Hindlimb muscle (tissue), 1 donor: ENCODE measurements around the gene ZC3H12A. TPM values are rescaled to one million over a fixed set of nuclear protein-coding genes. Genes with fewer than 3 reads are reported as not detected.

Experiments used
- DNase-seq: peaks from one replicate; pipeline ENCODE4 v3.0.0-alpha.2; 2013
- polyA plus RNA-seq: library from polyadenylated mRNA; unstranded; fragments of 120-200 nt; gene quantifications from one replicate; pipeline ENCODE4 v1.2.1, GENCODE V29; 2013; ENCODE audit not compliant: insufficient read length

Gene ZC3H12A
- 0.54 TPM for polyA plus RNA-seq

DNA sequence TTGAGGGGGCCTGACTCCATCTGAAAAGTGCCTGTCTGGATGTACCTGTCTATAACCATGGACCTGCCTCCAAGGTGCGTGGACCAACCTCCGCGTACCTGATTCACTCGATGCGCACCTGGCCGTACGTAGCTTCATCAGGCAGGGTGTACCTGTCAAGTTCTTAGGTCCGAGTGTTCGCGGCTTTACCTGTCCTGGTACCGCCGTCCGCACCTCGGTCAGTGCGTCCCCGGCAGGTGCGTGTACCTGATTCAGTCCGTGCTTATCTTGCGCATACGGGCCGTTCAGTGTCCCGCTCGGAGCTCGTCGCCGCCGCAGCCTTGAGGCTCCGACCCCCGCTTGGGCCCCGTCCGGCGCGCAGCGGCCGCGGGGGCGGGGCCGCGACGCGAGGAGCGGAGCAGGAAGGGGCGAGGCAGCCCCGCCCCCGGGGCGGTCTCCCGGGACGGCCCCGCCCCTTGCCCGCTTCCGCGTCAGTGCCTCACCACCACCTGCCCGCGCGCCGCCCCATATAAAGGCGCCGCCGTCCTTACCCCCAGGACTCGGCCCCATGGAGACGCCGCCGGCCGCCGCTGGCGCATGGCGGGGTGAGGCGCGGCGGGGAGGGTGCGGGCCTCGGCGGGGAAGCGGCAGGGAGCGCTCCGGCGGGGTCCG lies at the start of gene ZC3H12A:
Gene ZC3H12A (plus strand): TSS at position 535 of the 651 bp plus-strand sequence. CDS start 917 bp downstream, outside the sequence.
- peak; percentile 87 for DNase-seq

DNA sequence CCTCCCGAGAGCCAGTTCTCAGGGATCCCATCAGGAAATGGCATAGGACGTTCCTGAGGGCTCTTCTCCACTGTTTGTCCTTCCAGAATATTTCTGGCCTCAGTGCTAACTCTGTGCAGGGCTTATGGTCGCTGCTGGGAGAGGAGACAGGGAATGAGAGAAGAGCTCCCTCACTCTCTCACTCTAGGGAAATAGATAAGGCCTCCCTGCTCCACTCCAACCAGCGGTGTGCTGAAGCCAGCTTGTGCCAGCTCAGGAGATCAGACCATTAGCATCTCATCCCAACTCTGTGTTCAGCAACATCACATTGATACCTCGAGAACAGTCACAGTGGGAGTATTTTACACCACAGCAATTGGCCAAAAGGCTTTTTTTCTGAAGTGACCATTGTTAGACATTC lies 49.2 kb upstream of the ZC3H12A start:
- no peak for DNase-seq

DNA sequence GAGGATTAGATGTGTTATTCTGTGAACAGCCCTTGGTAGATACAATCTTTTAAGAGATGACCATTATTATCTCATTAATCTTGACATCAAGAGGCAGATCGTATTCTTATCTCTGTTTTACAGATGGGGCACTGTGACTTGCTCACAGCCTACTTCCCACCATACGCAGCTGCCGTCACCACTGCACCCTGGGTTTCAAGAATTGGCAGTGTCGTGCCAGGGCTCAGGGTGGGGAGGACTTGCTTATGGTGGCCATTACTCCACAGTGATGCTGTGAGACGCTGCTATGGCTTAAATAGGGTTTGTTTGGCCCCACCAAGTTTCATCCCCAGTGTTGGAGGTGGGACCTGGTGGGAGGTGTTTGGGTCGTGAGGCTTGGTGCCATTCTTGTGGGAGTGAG lies 45.4 kb upstream of the ZC3H12A start:
- no peak for DNase-seq

DNA sequence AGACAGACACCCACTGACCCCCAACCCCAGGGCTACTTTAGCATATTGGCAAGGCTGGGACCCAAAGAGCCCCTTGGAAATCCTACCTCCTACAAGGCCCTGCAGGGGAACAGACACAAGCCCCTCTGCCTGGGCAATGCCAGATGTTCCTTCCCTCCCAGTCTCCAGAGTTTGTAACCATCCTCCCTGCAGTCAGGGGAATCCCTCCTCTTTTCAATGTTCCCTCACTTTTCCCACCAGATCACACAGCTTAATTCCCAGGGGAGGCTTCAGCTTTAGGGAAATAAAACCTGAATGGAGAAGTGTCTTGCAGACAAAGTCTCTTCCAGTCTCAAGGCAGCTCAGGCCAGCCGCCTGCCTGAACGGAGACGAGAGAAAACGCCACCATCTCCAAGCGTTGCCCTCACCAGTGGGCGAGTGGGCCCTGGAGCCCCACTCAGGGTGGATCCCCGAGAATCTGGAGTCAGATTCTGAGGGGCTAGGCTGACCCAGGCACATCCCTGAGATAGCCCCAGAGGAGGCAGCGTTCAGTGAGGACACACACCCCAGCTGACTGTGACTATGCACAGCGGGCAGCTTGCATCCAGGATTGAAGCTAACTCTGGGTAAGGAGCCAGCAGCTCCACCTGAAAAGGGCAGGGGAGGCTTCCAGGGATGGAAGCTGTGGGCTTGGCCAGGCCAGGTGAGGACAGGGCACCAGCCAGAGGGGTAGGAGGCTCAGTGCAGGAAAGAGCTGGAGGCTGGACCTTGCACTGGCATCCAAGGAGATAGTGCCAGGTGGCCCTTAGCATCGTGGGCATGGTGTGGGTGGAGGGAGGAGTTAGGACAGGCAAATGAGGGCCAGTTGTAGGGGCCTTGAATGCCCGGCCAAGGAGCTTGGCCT lies 44.0 kb upstream of the ZC3H12A start:
- no peak for DNase-seq

DNA sequence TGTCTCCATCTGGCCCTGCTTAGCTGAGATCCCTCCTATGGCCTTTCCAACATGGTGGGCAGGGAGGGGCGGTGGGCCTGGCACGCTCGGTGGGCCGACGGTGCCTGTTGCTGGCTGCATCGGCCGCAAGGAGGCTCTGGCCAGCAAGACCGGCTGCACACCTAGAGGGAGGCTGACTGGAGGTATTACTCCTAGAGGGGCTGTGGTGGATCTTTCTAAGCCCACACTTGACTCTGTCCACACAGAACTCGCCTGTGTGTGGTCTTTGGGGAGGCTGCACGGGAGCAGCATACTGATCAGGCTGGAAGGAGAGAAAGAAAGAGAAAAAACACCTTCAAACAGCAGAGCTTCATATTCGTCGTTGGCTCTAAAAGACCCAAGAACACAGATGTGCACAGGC lies 41.7 kb upstream of the ZC3H12A start:
- DNase-seq, result no peak

DNA sequence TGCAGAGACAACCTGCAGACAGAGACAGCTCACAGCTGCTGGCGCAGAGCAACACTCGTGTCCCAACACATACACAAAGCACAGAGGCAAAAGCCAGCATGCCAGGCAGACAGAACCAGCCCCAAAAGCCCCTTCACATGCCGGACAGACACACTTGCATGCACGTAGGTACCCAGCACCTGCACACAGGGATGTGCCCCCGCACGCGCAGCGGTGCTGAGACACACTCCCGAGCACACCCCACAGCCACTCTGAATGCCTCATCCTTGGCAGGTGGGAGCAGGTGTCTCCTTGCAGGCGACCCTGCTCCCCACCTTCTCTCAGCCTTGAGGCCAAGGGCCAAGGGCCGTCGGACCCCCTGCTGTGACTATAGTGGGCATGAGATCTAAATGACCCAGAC lies 41.2 kb upstream of the ZC3H12A start:
- DNase-seq, result no peak

DNA sequence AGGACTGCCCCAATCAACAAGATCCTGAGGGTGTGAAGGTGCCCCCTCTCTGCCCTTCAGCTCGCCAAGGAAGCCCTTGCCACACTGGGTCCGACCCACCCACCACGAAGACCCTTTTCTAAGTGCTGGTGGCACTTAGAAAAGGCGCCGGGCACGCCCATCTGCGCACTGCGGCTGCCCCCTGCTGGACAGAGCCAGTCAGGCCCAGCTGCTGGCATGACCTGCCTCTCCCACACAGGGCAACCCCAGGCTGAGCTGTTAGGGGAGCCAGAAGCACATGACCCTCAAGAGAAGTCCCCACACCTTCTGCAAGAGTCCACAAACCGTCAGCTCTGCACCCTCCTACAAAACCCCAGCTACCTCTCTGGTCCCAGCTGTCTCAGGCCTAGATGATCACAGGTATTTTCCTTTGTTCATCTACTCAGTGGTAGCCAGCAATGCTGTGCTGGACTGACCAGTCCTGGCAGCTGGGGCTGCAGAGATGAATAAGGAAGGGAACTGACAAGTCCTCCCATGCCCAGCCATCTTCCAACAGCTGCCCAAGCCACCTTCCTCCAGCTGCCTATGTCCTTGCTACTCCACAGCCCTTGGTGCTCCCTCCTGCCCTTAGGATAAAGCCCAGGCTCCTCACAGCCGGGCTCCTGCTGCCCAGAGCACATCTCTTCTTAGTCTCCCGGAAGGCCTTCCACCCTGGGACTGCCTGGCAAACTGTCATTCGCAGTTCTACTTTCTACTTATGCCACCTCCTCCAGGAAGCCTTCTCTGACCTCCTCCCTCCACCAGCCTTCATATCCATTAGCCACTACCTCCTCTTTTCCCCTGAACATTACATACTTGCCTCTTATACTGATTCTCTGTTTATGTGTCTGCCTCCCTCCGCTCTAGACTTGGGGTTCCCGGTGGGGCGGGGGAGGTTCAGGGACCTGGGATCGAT lies 39.8 kb upstream of the ZC3H12A start:
- DNase-seq, result peak; percentile 49

DNA sequence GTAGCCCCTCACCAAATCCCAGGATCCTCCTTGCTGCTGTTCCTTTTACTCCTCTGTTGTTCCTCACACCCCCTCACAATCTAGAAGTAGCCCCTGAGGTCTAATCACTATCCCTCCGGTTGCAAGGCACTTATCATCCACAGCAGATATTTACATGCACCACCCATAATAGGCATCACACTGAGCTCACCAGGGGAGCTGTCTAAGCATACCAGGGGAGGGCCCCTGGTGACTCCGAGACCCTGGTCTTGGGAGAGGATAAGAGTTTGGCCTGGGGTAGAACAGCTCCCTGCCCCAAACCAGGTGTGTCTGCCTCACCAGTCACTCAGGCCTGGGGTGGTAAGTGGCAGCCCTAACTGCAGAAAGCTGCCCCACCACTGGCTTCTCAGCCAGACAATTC lies 37.3 kb upstream of the ZC3H12A start:
- DNase-seq, result no peak

DNA sequence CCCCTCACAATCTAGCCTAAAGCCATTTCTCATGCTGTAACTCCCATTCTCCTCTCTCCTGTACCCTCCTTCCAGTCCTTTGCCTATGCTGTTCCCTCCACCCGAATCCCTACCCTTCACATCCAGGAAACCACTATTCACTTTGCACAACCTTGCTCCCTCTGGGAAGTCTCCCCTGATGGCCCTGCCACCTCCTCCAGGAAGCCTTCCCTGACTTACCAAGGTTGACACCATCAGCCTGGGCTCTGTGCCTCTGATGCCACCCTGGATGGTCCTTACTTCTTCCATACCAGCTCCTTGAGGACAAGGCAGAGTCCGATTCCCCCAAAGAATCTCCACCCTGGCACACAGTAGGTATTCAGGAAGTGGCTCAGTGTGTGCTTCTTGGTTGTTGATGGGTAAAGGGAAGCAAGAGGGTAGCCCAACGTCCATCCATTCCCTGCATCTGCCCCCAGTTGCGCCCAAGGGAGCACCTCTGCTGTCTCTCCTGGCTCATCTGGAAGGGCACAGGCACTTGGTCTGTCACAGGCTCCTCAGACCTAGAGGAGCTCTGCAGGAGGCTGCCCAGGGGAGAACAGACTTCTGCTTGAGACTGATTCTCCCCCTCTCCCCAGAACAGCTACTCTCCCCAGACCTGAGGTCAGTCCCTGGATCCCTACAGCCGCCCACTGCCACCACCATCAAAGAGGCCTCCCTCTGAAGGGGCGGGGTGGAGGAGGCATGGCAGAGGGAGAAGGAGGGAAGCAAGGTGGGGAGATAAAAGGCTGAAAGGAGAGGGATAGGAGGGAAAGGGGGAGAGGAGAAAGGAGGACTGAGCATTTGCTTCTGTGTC lies 36.1 kb upstream of the ZC3H12A start:
- no peak for DNase-seq

DNA sequence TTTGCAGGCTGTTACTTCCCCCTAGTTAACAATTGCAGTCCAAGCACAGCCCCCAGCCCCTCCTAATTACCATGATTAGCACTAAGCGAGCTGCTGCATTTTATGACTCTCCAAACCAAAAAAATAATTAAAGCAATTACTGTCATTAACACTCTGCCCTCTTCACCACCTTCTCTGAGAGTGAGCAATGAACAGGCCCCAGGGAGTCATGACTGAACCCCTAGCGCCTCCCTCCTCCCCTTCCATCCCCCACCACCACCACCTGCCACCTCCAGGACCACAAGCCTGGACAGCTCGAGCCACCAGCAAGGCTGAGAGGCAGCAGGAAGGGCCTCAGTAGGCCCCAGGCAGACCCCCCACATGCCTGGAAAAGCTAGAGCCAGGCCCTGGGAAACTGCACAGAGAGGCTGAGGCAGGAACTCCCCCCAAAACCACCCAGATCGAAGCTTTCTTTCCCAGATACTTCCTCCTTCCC lies 35.5 kb upstream of the ZC3H12A start:
- no peak for DNase-seq

DNA sequence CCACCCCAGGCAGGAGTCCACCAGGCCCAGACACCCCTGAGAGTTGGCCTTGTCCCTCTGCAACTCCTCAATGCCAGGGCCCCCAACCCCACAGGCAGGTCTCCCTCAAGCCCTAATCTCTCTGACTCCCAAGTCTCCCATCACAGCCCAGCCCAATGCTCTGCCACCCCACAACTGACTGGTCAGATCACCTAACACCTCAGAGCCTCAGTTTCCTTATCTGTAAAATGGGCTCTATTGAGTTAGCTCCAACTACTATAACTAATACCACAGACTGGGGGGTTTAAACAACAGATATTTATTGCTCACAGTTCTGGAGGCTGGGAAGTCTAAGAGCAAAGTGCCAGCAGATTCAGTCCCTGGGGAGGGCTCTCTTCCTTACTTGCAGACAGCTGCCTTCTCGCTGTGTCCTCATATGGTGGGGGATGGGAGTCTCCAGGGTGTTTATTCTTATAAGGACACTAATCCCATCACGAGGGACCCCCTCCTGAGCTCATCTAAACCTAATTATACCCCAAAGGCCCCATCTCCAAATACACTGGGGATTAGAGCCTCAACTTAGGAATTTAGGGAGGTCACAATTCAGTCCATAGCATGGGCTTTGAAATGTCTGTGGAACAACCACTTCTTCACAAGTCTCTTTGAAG lies 34.9 kb upstream of the ZC3H12A start:
- DNase-seq, result no peak

DNA sequence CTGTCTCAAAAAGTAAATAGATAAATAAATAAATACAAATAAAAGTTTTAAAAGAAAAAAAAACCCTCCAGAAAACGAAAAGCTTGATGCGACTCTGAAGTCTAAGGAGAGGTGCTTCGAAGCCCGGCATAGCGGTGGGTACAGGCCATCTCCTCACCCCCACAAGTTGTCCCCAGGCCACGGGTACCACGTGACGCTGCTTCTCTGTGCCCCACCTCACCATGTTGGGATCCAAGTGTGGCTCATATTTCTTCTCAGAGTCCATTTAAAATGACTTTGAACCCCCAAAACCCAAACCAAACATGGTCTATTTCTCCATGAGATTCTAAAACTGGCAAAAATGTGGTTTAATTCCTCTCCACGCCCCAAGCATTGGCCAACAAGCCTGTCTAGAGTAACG lies 32.9 kb upstream of the ZC3H12A start:
- DNase-seq, result no peak

DNA sequence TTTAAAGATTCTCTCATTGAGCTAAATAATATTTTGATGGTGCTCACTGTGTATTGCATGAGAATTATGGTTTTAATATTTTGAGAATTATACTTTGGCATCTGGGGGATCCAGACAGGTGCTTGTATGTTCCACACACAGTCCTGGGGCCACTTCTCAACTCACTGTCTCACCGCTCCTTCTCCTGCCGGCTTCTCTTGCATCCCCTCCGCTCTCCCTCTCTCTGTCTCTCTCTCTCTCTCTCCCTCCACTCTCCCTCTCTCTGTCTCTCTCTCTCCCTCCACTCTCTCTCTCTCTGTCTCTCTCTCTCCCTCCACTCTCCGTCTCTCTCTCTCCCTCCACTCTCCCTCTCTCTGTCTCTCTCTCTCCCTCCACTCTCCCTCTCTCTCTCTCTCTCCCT lies 32.2 kb upstream of the ZC3H12A start:
- DNase-seq, result no peak

DNA sequence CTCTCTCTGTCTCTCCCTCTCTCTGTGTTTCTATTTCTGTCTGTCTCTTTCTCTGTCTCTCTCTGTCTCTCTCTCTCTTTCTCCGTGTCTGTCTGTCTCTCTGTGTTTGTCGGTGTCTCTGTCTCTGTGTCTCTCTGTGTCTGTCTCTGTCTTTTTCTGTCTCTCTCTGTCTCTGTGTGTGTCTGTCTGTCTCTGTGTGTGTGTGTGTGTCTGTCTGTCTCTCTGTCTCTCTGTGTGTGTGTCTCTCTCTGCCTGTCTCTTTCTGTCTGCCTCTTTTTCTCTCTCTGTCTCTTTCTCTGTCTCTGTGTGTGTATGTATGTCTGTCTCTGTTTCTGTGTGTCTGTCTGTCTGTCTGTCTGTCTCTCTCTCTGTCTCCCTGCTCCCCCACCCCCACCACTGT lies 31.7 kb upstream of the ZC3H12A start:
- DNase-seq, result no peak

DNA sequence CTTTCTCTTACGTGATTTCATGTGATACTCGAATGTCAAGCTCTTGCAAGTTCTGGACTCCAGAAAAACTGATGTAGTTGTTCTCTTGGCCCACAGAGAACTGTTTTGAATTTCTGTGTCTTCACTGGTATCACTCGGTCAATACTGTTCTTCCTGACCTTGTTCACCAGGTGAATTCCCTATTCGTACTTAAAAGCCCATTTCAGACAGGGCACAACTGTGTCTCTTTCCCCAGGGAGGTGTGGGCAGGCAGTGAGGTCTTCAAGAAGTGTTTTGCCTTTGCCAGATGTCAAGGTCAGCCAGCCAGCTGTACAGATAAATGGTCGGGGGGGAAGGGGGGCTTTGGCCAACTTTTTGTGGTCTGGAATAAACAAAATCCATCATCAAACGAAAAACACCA lies 27.5 kb upstream of the ZC3H12A start:
- DNase-seq, result no peak

DNA sequence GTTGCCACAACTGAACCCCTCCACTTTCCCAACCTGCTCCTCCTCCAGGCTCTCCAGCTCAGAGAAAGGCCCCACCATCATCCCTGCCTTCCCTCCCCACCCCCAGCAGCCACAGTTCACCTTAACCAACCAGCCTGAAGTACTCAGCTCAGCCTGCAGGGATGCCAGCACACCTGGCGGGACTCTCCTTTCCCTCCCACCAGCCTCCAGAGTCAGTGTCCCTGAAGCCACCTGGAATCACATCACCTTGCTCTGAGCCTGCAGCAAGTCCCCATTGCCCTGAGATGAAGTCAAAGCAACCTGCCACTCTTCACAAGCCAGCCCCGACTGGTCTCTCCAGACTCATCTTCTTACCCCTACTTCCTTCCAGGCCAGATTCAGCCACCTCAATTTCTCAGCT lies 26.2 kb upstream of the ZC3H12A start:
- no peak for DNase-seq

DNA sequence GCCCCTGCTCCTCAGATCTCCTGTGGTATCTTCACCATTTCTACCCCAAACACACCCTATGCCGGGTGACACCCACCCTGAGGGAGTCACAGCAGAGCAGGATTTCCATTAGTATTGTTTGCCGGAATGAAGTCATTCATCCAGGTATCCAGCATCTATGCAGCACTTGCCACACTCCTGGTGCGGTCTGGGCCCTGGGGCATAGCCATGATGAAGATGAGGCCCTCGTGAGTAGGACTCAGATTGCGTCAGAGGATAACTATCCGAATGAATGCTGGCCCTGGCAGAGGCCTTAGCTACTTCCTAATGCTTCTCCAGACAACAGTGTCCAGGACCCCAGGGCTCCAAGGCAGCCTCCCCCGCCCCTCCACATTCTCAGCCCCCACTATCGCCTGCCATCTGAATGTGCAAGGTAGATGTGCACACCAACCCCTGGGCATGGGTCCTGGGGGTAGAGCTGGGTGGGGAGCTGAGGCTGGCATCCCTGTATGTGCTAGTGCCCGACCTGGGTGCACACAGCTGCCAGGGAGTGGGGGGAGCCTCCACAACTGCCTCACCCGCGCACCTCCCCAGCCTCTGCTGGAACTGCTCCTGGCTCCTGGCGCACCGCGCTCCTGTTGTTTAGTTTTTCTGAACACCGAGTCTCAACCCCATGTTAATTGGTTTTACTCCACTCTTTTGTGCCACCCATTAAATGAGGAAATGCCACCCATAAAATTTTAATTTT lies 25.5 kb upstream of the ZC3H12A start:
- DNase-seq, result no peak

DNA sequence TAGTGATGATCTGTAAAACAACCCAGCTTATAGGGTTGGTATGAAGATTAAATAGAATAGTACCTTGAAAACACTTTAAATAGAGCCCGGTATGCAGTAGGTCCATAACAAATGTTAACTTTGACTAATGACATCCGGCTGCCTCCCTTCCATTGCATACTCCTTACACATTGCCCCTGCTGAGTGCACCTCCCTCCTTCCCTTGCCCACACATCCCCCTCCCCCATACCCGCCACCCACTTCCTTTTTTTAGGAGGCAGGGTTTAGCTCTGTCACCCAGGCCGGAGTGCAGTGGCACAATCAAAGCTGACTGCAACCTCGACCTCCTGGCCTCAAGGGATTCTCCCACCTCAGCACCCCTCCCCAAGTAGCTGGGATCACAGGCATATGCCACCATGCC lies 24.4 kb upstream of the ZC3H12A start:
- DNase-seq, result no peak

DNA sequence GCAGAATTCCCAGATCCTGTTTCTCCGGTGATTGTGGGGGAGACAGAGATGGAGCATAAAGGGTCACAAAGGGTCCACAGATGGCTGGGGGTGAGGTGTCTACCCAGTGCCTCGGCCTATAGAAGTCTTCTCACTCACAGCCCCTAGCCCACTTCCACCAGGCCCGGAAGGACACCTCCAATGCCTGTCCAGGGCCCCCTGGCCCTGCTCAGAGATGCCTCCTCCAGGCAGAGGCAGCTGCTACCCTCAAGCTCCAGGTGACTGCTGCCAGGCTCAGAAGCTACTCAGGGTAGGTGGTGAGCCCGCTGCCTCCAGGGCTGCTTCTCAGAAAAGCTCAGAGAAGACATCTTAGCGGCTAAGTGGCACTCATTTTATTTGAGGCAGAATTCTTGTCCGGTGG lies 22.0 kb upstream of the ZC3H12A start:
- DNase-seq, result no peak

DNA sequence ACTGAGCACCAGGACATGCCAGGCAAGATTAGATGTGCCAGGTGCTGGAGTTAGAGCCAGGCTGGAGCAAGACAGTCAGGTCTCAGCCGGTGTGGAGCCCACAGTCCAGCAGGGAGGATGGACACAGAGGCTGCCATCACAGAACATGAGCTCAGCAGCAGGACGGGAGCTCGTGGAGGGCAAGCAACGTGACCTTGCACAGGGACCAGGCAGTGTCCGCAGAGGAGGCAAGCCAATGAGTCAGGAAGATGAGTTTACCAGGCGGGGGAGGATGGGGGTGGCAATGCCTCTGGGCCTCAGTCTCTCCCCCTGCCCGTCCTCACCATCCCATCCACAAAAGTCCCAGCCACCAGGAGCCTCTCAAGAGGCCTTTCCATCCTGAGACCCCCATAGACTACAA lies 20.7 kb upstream of the ZC3H12A start:
- no peak for DNase-seq

DNA sequence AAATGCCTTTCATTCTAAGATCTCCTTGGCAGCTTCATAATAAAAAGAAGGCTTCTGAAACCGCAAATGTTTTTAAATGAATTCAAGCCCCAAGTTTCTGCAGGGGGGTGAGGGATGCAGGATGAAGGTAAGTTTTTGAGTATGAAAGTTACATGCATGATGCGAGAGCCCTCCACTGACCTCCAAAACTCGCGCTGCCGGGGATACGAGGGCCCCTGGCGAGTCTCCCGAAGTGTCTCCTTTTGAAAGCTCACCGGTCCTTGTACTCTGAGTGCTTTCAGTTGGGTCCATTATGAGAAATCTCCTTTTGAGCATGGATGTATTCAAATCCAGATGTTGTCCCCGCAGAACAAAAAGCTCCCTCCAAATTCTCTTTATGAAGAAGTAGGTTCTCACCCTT lies 18.9 kb upstream of the ZC3H12A start:
- no peak for DNase-seq
